ENCODE data around the gene C1QTNF5. TPM values are rescaled to one million over a fixed set of nuclear protein-coding genes. Genes with fewer than 3 reads are reported as not detected.
A peak's percentile ranks its signal among the peaks of the same experiment; 100 is the strongest.

The C1QTNF5 gene
- total RNA-seq, 4 donors from 2014 or later: 12.5 to 55.2 (median 34.1) TPM

DNA sequence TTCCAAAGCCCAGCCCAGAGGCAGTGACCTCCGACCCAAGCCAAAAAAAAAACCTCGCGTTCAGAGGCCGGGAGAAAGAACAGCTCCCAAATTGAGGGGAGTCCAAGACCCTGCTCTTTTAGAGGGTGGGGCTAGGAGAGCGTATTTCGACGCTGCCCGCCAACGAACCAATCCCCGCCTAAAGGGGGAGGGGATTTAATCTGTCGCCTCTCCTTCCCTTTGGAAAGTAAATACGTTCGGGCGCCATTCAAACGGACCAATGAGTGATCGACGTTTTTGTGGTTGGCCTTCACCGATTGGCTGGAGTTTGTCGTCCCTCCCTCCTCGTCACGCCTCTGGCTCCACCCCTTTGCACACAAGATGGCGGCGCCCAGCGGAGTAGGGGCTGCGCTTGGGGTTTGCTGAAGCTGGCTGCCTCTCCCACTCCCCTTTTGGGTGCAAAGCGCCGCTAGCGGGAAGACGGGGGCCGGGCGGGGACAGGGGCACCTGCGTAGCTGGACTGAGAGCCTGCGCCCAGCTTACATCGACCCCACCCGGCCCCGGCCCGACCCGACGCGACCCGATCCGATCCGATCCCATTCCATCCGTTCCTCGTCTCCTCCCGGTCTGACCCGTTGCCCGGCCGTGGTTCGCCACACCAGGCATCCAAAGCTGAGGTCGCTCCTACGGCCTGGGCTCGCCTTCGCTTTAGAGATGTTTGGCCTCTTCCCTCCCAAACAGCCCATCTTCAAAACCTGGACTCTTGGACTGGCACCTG lies 6.3 kb downstream of the C1QTNF5 start, which contains the start of gene RNF26:
RNF26 (plus strand) TSS at position 354 of the 757 bp plus-strand sequence. CDS start 596 bp downstream, outside the sequence.
- TF ChIP-seq EP300 (IDR thresholded peaks at IDR 0.05): peak; percentile 31 to 91
- peak; percentile 47 to 78 for TF ChIP-seq POLR2A (IDR thresholded peaks at IDR 0.05)
- TF ChIP-seq, protein P1, sequence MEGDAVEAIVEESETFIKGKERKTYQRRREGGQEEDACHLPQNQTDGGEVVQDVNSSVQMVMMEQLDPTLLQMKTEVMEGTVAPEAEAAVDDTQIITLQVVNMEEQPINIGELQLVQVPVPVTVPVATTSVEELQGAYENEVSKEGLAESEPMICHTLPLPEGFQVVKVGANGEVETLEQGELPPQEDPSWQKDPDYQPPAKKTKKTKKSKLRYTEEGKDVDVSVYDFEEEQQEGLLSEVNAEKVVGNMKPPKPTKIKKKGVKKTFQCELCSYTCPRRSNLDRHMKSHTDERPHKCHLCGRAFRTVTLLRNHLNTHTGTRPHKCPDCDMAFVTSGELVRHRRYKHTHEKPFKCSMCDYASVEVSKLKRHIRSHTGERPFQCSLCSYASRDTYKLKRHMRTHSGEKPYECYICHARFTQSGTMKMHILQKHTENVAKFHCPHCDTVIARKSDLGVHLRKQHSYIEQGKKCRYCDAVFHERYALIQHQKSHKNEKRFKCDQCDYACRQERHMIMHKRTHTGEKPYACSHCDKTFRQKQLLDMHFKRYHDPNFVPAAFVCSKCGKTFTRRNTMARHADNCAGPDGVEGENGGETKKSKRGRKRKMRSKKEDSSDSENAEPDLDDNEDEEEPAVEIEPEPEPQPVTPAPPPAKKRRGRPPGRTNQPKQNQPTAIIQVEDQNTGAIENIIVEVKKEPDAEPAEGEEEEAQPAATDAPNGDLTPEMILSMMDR (IDR thresholded peaks at IDR 0.05): no peak
- H3K4me1 ChIP-seq: peaks cover 0 to 50% (median 22%) of the 10 kb centered on the region in 4 donors
- DNase-seq (ENCODE audit: low spot score in 2 of 2): peak; percentile 94 to 98
- H3K9me3 ChIP-seq: no peaks in the 10 kb centered on the region
- H3K36me3 ChIP-seq: peaks cover 0 to 23% (median 0%) of the 10 kb centered on the region in 3 donors
- no peaks in the 10 kb centered on the region for H3K27me3 ChIP-seq
- peak within 1 kb of the TSS; percentile 83 to 94 (median 88) for H3K27ac ChIP-seq
- WGBS, 2 donors: 0% methylated on average over 33 to 52 of the region's 54 CpGs
- H3K4me3 ChIP-seq: peak within 1 kb of the TSS; percentile 75 to 88 (median 82)

DNA sequence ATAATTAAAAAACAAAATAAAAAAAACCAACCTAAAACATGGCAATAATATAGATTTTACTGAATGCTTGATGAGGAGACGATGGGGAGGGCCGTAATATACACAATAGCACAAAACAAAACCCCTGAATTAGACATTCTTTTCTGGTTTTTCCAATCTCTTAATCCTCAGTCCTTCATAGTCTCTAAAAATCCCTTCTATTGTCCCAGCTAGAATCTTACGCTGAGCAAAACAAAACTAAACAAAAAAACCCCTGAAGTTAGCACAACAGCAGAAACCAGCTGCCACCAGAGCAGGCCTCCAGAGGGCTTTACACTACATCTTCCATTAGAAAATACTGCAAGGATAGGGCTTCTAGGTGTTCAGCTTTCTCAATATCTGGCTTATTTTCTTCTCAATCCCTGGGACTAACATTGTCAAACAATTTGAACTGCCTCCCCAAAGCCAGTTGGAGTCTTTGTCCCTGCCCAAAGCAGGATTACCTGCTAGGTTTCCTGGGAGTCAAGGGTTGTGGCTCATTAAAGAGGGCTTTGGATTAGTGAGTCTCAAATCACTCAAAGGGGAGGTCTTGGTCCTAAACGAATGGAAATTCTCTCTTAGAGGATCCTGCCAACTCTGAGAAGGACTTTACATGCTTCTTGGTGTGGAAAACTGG lies 8.4 kb downstream of the C1QTNF5 start:
- Histone ChIP-seq H3K36me3 (peaks cover 0 to 18% (median 0%) of the 10 kb centered on the region in 3 donors), H3K9me3 (no peaks in the 10 kb centered on the region), H3K4me3 (no peak overlapping the region), H3K27ac (no peak overlapping the region), H3K4me1 (peaks cover 0 to 29% (median 10%) of the 10 kb centered on the region in 4 donors), H3K27me3 (no peaks in the 10 kb centered on the region)
- 69 to 80% methylated on average over 4 of the region's 4 CpGs for WGBS, 2 donors
- DNase-seq (ENCODE audit: low spot score in 2 of 2): no peak
- TF ChIP-seq POLR2A (IDR thresholded peaks at IDR 0.05): no peak
- TF ChIP-seq, protein P1 (IDR thresholded peaks at IDR 0.05): no peak
- TF ChIP-seq EP300 (IDR thresholded peaks at IDR 0.05): no peak

DNA sequence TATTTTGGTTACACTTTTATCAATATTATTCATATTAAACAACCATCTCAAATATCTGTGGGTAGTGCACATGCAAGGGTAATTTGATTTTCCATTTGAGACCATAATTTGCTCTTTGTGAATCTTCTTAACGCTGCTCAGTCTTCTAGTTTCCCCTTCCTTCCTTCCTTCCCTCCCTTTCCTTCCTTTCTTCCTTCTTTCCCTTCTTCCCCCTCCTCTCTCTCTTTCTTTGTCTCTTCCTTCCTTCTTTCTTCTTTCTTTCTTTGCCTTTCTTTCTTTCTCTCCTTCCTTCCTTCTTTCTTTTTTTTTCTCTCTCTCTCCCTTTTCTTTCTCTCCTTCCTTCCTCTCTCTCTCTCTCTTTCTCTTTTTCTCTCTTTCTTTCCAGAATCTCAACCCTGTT lies 10.4 kb downstream of the C1QTNF5 start:
- Histone ChIP-seq H3K4me1 (peaks cover 0 to 9% (median 6%) of the 10 kb centered on the region in 4 donors), H3K4me3 (no peak overlapping the region), H3K9me3 (no peaks in the 10 kb centered on the region), H3K36me3 (no peaks in the 10 kb centered on the region), H3K27me3 (no peaks in the 10 kb centered on the region), H3K27ac (no peak overlapping the region)
- TF ChIP-seq, protein P1 (IDR thresholded peaks at IDR 0.05): no peak
- TF ChIP-seq POLR2A (IDR thresholded peaks at IDR 0.05) (no peak), EP300 (IDR thresholded peaks at IDR 0.05) (no peak)
- DNase-seq (ENCODE audit: low spot score in 2 of 2): no peak
- 50% methylated on average over 1 of the region's 1 CpG for WGBS, 2 donors

DNA sequence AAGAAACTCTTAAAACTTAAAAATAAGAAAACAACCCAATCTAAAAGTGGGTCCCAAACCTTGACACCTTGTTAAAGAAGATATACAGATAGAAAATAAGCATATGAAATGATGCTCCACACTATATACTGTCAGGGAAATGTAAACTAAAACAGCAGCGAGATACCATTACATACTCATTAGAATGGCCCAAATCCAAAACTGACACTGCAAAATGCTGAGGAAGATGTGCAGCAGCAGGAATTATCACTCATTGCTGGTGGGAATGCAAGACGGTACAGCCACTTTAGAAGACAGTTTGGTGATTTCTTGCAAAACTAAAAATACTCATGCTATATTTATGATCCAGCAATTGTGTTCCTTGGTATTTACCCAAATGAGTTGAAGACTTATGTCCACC lies 11.4 kb downstream of the C1QTNF5 start:
- H3K36me3 ChIP-seq: no peaks in the 10 kb centered on the region
- 61 to 67% methylated on average over 2 of the region's 2 CpGs for WGBS, 2 donors
- no peaks in the 10 kb centered on the region for H3K27me3 ChIP-seq
- TF ChIP-seq POLR2A (IDR thresholded peaks at IDR 0.05) (no peak), EP300 (IDR thresholded peaks at IDR 0.05) (no peak)
- TF ChIP-seq, protein P1 (IDR thresholded peaks at IDR 0.05): no peak
- no peak overlapping the region for H3K4me3 ChIP-seq
- H3K27ac ChIP-seq: no peak overlapping the region
- H3K9me3 ChIP-seq: no peaks in the 10 kb centered on the region
- DNase-seq (ENCODE audit: low spot score in 2 of 2): no peak
- H3K4me1 ChIP-seq: peaks cover 0 to 5% (median 0%) of the 10 kb centered on the region in 4 donors

DNA sequence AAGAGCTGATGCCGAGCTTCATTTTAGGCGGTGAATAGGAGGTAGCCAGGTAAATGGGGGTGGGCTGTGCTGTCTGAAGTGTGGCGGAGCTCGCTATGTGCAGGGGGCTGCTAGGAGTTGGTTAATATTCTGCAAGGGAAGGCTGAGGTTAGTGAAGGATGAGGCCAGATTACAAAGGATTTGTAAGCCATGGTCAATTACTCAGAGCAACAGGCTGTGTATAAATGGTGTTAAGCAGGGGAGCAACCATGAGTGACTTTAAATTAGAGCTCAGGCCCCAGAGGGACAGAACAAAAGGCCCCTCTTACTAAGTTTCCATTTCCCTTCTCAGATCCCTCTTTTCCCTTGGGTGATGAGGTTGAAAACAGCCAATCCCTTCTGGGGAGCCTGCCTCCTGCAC lies 16.5 kb downstream of the C1QTNF5 start:
- peaks cover 0 to 46% (median 27%) of the 10 kb centered on the region in 4 donors for H3K4me1 ChIP-seq

More for the DNA sequence above, 16.5 kb downstream of the C1QTNF5 start:
- Histone ChIP-seq H3K36me3 (no peaks in the 10 kb centered on the region), H3K27me3 (peaks cover 0 to 6% of the 10 kb centered on the region in 2 donors), H3K9me3 (no peaks in the 10 kb centered on the region), H3K27ac (no peak overlapping the region), H3K4me3 (no peak overlapping the region)
- no peak for DNase-seq (ENCODE audit: low spot score in 2 of 2)
- TF ChIP-seq, protein P1 (IDR thresholded peaks at IDR 0.05): no peak
- WGBS, 2 donors: 60 to 73% methylated on average over 4 of the region's 4 CpGs
